HL-60 (cell line): ENCODE data around the gene ACSF3.

Experiments
- DNase-seq, 2 experiments: peaks; one replicate each; pipeline ENCODE4 v3.0.0-alpha.2; 2010 to 2020; ENCODE audit warnings: low read depth in 1 of 2, low spot score in 1 of 2
- H3K27ac ChIP-seq: fragments of 250-450 bp; sonication (Bioruptor Pico); replicated peaks from 2 replicates; pipeline ENCODE4 v1.5.1; 2020; ENCODE audit warnings: mild to moderate bottlenecking, moderate library complexity
- H3K27me3 ChIP-seq: fragments of 250-450 bp; sonication (Bioruptor Pico); 2 replicates; pipeline ENCODE4 v1.5.1; 2021; ENCODE audit warnings: mild to moderate bottlenecking, moderate library complexity; ENCODE audit not compliant: insufficient read depth, poor library complexity, severe bottlenecking
- H3K4me3 ChIP-seq: replicated peaks from 2 replicates; pipeline ENCODE4 v1.5.1; 2011; ENCODE audit warnings: mild to moderate bottlenecking, control low read depth, low read length; ENCODE audit not compliant: insufficient read depth
- GABPA ChIP-seq: IDR thresholded peaks from 2 replicates; pipeline ENCODE4 v1.6.1; 2012; ENCODE audit warnings: low read depth
- POLR2AphosphoS5 ChIP-seq: IDR thresholded peaks from 2 replicates; pipeline ENCODE4 v1.6.1; 2012; ENCODE audit warnings: low read depth
- SPI1 ChIP-seq: IDR thresholded peaks from 2 replicates; pipeline ENCODE4 v1.6.1; 2012; ENCODE audit warnings: low read depth, mild to moderate bottlenecking, borderline replicate concordance
- TF ChIP-seq, protein P1 (sequence below): IDR thresholded peaks from one replicate; pipeline ENCODE4 v1.5.1; 2011; ENCODE audit warnings: low read length, control low read depth, inconsistent platforms; ENCODE audit not compliant: insufficient read depth
- TF ChIP-seq, protein P2 (sequence below): IDR thresholded peaks from 2 replicates; pipeline ENCODE4 v1.6.1; 2012; ENCODE audit warnings: low read depth; ENCODE audit not compliant: insufficient replicate concordance

ACSF3 gene

GRCh38 chr16:89045881-89046280, 47.8 kb upstream of the ACSF3 start:
- Histone ChIP-seq H3K27ac (no peak overlapping the region), H3K27me3 (no peaks in the 10 kb centered on the region), H3K4me3 (no peak overlapping the region)
- TF ChIP-seq, protein P1, sequence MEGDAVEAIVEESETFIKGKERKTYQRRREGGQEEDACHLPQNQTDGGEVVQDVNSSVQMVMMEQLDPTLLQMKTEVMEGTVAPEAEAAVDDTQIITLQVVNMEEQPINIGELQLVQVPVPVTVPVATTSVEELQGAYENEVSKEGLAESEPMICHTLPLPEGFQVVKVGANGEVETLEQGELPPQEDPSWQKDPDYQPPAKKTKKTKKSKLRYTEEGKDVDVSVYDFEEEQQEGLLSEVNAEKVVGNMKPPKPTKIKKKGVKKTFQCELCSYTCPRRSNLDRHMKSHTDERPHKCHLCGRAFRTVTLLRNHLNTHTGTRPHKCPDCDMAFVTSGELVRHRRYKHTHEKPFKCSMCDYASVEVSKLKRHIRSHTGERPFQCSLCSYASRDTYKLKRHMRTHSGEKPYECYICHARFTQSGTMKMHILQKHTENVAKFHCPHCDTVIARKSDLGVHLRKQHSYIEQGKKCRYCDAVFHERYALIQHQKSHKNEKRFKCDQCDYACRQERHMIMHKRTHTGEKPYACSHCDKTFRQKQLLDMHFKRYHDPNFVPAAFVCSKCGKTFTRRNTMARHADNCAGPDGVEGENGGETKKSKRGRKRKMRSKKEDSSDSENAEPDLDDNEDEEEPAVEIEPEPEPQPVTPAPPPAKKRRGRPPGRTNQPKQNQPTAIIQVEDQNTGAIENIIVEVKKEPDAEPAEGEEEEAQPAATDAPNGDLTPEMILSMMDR, result no peak
- TF ChIP-seq POLR2AphosphoS5, result no peak
- TF ChIP-seq, protein P2, sequence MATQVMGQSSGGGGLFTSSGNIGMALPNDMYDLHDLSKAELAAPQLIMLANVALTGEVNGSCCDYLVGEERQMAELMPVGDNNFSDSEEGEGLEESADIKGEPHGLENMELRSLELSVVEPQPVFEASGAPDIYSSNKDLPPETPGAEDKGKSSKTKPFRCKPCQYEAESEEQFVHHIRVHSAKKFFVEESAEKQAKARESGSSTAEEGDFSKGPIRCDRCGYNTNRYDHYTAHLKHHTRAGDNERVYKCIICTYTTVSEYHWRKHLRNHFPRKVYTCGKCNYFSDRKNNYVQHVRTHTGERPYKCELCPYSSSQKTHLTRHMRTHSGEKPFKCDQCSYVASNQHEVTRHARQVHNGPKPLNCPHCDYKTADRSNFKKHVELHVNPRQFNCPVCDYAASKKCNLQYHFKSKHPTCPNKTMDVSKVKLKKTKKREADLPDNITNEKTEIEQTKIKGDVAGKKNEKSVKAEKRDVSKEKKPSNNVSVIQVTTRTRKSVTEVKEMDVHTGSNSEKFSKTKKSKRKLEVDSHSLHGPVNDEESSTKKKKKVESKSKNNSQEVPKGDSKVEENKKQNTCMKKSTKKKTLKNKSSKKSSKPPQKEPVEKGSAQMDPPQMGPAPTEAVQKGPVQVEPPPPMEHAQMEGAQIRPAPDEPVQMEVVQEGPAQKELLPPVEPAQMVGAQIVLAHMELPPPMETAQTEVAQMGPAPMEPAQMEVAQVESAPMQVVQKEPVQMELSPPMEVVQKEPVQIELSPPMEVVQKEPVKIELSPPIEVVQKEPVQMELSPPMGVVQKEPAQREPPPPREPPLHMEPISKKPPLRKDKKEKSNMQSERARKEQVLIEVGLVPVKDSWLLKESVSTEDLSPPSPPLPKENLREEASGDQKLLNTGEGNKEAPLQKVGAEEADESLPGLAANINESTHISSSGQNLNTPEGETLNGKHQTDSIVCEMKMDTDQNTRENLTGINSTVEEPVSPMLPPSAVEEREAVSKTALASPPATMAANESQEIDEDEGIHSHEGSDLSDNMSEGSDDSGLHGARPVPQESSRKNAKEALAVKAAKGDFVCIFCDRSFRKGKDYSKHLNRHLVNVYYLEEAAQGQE, result no peak
- TF ChIP-seq GABPA, result no peak
- no peak for TF ChIP-seq SPI1
- DNase-seq, result no peak

DNA sequence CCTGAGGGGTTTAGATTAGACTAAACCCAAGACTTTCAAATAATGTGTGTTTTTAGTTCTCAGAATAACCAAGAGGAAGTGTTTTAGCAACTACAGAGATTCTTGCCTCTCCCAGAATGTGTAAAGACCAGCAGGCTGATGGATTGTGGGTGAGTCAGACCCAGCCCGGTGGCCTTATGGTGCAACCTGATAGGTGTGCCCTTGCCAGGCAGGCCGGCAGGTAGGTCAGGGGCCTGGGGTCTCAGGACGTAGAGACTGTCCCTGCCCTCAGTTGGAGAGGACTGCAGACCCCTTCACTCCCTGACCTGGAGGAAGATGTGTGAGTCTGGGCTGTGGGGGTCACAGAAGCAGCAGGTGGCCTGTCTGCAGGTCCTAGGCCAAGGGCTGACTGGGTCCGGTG, 47.2 kb upstream of the ACSF3 start:
- Histone ChIP-seq H3K4me3 (no peak overlapping the region), H3K27ac (no peak overlapping the region), H3K27me3 (no peaks in the 10 kb centered on the region)
- TF ChIP-seq POLR2AphosphoS5, result no peak
- TF ChIP-seq GABPA, result no peak
- TF ChIP-seq, protein P2, result no peak
- no peak for TF ChIP-seq SPI1
- TF ChIP-seq, protein P1, result no peak
- DNase-seq, result no peak

DNA sequence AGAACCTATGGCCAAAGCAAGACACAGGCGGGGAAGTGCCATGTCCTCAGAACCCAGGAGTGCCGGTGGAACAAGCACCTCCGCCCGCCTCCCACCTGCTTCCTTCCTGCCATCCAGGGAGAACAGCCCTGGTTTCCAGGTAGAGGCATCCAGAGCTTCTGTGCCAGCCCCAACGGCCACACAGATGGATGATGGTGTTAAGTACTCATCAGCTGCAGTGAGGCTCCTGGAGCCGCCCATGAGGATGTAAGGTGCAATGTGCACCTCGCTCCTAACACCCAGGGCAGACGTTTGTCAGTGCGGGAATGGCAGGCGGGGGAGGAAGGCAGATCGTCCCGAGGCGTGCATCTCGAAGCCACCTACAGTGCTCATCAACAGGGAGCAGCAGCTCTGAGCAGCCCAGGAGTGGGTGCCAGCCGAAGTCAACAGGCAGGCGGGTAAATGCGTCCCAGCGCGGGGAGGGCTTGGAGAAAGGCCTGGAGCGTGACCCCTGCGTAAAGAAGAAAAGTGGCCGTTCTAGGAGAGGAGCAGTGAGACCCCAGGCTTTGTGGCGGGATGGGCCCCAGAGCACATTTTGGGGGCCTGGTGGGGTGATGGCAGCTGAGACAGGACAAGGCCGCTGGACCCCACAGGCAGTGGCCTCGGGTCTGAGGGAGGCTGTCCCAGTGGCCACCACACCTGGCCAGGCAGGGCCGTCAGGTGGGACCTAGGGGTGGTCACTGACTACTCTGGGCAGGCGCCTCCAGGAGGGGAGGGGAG, 46.1 kb upstream of the ACSF3 start:
- TF ChIP-seq SPI1 (no peak), POLR2AphosphoS5 (no peak), GABPA (no peak)
- TF ChIP-seq, protein P1, result no peak
- TF ChIP-seq, protein P2, result no peak
- no peak for DNase-seq
- H3K4me3 ChIP-seq, result no peak overlapping the region
- no peaks in the 10 kb centered on the region for H3K27me3 ChIP-seq
- H3K27ac ChIP-seq, result no peak overlapping the region
